GM12878 (cell line): ENCODE data around the gene CPSF3. TPM values are rescaled to one million over a fixed set of nuclear protein-coding genes. Genes with fewer than 3 reads are reported as not detected.

Experiments
- ASH2L ChIP-seq: fragments of 300-600, 200-600 bp; sonication (generic); IDR thresholded peaks from 2 replicates; pipeline ENCODE4 v1.6.1; 2017; ENCODE audit warnings: low read depth, mild to moderate bottlenecking, borderline replicate concordance
- FOXK2 ChIP-seq: fragments of 450-650 bp; IDR thresholded peaks from 2 replicates; pipeline ENCODE4 v1.6.1; 2017; ENCODE audit warnings: mild to moderate bottlenecking, moderate library complexity
- HDAC6 ChIP-seq: fragments of 200-600 bp; sonication (generic); IDR thresholded peaks from one replicate; pipeline ENCODE4 v1.8.0; 2017; ENCODE audit warnings: antibody characterized with exemption; ENCODE audit not compliant: unreplicated experiment
- IKZF2 ChIP-seq, 2 experiments: fragments of 450-650 bp; IDR thresholded peaks; 2 replicates each; pipeline ENCODE4 v1.6.1; 2017; ENCODE audit warnings: mild to moderate bottlenecking in 2 of 2, moderate library complexity in 2 of 2
- NFYB ChIP-seq: IDR thresholded peaks from 2 replicates; pipeline ENCODE4 v1.6.1; 2011; ENCODE audit warnings: low read depth, mild to moderate bottlenecking, low read length, improper control_type of control experiment, moderate library complexity; ENCODE audit not compliant: insufficient read depth
- POU2F2 ChIP-seq: IDR thresholded peaks from 3 replicates; pipeline ENCODE4 v1.6.1; 2011; ENCODE audit warnings: low read depth, mild to moderate bottlenecking, low read length, borderline replicate concordance
- SMAD5 ChIP-seq: IDR thresholded peaks from 2 replicates; pipeline ENCODE4 v1.6.1; 2016; ENCODE audit warnings: antibody characterized with exemption, low read depth
- SMC3 ChIP-seq: IDR thresholded peaks from 2 replicates; pipeline ENCODE4 v1.6.1; 2011; ENCODE audit warnings: low read length, improper control_type of control experiment, borderline replicate concordance
- STAT1 ChIP-seq: fragments of 450-650 bp; conservative IDR thresholded peaks from 2 replicates; pipeline ENCODE4 v1.6.1; 2014; ENCODE audit warnings: antibody characterized with exemption, mild to moderate bottlenecking
- SUZ12 ChIP-seq: fragments of 200-600 bp; sonication (generic); IDR thresholded peaks from one replicate; pipeline ENCODE4 v1.6.1; 2018; ENCODE audit warnings: antibody characterized with exemption, mild to moderate bottlenecking; ENCODE audit not compliant: unreplicated experiment
- polyA plus RNA-seq, 11 experiments: library from polyadenylated mRNA; depleted of rRNA in 4 of 11; unstranded in 6 of 11; stranded (reverse) in 5 of 11; fragments of >200 nt; fragmentation: Nextera tagmentation in 4 of 11; fragmentation: Illumina TruSeq in 1 of 11; extraction: Ambion mirVana in 4 of 11; extraction: Trizol in 1 of 11; gene quantifications; 1 replicate in 1 of 11; 2 replicates in 10 of 11; pipeline versions ENCODE4 v1.2.1 to v1.2.3, GENCODE V29; 2011 to 2016; ENCODE audit warnings: inconsistent platforms in 2 of 11, missing spikeins in 2 of 11, low read depth in 1 of 11
- total RNA-seq, 4 experiments: library from RNA; depleted of rRNA in 3 of 4; stranded (reverse); fragments of >200 nt in 3 of 4; fragmentation: Illumina TruSeq in 1 of 4; extraction: Trizol in 1 of 4; gene quantifications; 2 replicates each; pipeline versions ENCODE4 v1.2.1 to v1.2.3, GENCODE V29; 2013 to 2021
- TF ChIP-seq, protein P1 (sequence below): IDR thresholded peaks from 2 replicates; pipeline ENCODE4 v1.6.1; 2012; ENCODE audit warnings: improper control_type of control experiment, low read depth, low read length; ENCODE audit not compliant: insufficient replicate concordance
- TF ChIP-seq, protein P2 (sequence below): fragments of 450-650 bp; formaldehyde crosslinking; IDR thresholded peaks from 2 replicates; pipeline ENCODE4 v1.4.0; 2020; ENCODE audit warnings: mild to moderate bottlenecking, moderate library complexity
- TF ChIP-seq, protein P3 (sequence below): fragments of 450-650 bp; formaldehyde crosslinking; IDR thresholded peaks from 2 replicates; pipeline ENCODE4 v1.5.0; 2022; ENCODE audit warnings: mild to moderate bottlenecking, missing genetic modification characterization
- TF ChIP-seq, protein P4 (sequence below): IDR thresholded peaks from 2 replicates; pipeline ENCODE4 v1.6.1; 2012; ENCODE audit warnings: low read depth, low read length, improper control_type of control experiment

Gene CPSF3
- total and polyA plus RNA-seq, 10 of the 15 experiments (the other 5 are each of a cell fraction or from before 2014, with no cell fraction given): 34.5 to 108 (median 76.1) TPM

DNA sequence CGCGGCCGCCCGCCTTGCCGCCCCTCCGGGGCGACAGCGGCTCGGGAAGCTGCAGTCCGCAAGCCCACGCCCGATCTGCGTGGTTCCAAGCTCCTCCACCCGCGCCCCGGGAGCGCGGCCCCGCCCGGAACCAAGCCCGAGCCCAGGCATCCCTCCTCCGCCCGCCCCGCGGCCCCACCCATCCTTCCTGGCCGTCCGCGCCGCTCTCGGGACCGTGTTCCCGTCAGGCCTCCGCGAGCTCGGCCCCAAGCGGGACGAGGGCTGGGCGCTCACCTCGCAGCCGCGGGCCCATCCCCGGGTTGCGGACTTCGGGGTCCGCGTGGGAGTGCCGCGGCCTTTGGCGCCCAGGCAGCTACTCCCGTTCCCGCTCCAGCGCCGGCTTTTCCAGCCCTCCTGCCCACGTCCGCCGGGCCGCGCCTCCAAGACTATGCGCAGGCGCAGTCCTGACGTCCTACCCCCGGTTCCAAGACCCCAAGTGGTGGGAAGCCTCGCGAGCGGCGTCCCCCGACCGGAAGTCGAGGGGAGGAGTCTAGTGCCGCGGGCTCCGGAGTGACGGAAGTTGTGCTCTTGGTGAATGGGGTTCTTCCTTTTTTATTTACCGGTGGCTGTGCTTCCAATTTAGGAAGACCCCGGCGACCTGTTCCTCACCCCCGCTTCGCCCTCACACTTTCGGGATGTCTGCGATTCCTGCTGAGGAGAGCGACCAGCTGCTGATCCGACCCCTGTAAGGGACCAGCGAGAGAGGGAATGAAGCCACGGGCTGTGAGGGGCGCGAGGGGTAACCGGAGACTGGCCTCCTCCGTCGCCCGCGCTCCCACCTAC is at the start of gene CPSF3, which contains the start of gene ITGB1BP1 (continued):
- TF ChIP-seq, protein P1, sequence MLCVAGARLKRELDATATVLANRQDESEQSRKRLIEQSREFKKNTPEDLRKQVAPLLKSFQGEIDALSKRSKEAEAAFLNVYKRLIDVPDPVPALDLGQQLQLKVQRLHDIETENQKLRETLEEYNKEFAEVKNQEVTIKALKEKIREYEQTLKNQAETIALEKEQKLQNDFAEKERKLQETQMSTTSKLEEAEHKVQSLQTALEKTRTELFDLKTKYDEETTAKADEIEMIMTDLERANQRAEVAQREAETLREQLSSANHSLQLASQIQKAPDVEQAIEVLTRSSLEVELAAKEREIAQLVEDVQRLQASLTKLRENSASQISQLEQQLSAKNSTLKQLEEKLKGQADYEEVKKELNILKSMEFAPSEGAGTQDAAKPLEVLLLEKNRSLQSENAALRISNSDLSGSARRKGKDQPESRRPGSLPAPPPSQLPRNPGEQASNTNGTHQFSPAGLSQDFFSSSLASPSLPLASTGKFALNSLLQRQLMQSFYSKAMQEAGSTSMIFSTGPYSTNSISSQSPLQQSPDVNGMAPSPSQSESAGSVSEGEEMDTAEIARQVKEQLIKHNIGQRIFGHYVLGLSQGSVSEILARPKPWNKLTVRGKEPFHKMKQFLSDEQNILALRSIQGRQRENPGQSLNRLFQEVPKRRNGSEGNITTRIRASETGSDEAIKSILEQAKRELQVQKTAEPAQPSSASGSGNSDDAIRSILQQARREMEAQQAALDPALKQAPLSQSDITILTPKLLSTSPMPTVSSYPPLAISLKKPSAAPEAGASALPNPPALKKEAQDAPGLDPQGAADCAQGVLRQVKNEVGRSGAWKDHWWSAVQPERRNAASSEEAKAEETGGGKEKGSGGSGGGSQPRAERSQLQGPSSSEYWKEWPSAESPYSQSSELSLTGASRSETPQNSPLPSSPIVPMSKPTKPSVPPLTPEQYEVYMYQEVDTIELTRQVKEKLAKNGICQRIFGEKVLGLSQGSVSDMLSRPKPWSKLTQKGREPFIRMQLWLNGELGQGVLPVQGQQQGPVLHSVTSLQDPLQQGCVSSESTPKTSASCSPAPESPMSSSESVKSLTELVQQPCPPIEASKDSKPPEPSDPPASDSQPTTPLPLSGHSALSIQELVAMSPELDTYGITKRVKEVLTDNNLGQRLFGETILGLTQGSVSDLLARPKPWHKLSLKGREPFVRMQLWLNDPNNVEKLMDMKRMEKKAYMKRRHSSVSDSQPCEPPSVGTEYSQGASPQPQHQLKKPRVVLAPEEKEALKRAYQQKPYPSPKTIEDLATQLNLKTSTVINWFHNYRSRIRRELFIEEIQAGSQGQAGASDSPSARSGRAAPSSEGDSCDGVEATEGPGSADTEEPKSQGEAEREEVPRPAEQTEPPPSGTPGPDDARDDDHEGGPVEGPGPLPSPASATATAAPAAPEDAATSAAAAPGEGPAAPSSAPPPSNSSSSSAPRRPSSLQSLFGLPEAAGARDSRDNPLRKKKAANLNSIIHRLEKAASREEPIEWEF: no peak
- TF ChIP-seq SMC3 (0 out of 2 replicates have a peak, but pooled peaks have one; percentile 0), IKZF2 (IDR thresholded peaks at IDR 0.05) (peak; percentile 60 to 62; a peak in 2 of 4 replicates), STAT1 (peak; percentile 73; the same call in 1 of the 2 replicates), ASH2L (0 out of 2 replicates have a peak, but pooled peaks have one; percentile 83), SMAD5 (peak; percentile 79), SUZ12 (no peak), POU2F2 (0 out of 3 replicates have a peak, but pooled peaks have one; percentile 8), HDAC6 (no peak), NFYB (no peak), FOXK2 (0 out of 2 replicates have a peak, but pooled peaks have one; percentile 39)
- TF ChIP-seq, protein P2, sequence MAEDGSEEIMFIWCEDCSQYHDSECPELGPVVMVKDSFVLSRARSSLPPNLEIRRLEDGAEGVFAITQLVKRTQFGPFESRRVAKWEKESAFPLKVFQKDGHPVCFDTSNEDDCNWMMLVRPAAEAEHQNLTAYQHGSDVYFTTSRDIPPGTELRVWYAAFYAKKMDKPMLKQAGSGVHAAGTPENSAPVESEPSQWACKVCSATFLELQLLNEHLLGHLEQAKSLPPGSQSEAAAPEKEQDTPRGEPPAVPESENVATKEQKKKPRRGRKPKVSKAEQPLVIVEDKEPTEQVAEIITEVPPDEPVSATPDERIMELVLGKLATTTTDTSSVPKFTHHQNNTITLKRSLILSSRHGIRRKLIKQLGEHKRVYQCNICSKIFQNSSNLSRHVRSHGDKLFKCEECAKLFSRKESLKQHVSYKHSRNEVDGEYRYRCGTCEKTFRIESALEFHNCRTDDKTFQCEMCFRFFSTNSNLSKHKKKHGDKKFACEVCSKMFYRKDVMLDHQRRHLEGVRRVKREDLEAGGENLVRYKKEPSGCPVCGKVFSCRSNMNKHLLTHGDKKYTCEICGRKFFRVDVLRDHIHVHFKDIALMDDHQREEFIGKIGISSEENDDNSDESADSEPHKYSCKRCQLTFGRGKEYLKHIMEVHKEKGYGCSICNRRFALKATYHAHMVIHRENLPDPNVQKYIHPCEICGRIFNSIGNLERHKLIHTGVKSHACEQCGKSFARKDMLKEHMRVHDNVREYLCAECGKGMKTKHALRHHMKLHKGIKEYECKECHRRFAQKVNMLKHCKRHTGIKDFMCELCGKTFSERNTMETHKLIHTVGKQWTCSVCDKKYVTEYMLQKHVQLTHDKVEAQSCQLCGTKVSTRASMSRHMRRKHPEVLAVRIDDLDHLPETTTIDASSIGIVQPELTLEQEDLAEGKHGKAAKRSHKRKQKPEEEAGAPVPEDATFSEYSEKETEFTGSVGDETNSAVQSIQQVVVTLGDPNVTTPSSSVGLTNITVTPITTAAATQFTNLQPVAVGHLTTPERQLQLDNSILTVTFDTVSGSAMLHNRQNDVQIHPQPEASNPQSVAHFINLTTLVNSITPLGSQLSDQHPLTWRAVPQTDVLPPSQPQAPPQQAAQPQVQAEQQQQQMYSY (CRISPR knock-in tag): no peak
- TF ChIP-seq, protein P3, sequence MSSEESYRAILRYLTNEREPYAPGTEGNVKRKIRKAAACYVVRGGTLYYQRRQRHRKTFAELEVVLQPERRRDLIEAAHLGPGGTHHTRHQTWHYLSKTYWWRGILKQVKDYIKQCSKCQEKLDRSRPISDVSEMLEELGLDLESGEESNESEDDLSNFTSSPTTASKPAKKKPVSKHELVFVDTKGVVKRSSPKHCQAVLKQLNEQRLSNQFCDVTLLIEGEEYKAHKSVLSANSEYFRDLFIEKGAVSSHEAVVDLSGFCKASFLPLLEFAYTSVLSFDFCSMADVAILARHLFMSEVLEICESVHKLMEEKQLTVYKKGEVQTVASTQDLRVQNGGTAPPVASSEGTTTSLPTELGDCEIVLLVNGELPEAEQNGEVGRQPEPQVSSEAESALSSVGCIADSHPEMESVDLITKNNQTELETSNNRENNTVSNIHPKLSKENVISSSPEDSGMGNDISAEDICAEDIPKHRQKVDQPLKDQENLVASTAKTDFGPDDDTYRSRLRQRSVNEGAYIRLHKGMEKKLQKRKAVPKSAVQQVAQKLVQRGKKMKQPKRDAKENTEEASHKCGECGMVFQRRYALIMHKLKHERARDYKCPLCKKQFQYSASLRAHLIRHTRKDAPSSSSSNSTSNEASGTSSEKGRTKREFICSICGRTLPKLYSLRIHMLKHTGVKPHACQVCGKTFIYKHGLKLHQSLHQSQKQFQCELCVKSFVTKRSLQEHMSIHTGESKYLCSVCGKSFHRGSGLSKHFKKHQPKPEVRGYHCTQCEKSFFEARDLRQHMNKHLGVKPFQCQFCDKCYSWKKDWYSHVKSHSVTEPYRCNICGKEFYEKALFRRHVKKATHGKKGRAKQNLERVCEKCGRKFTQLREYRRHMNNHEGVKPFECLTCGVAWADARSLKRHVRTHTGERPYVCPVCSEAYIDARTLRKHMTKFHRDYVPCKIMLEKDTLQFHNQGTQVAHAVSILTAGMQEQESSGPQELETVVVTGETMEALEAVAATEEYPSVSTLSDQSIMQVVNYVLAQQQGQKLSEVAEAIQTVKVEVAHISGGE (CRISPR knock-in tag): peak; percentile 69
- TF ChIP-seq, protein P4, sequence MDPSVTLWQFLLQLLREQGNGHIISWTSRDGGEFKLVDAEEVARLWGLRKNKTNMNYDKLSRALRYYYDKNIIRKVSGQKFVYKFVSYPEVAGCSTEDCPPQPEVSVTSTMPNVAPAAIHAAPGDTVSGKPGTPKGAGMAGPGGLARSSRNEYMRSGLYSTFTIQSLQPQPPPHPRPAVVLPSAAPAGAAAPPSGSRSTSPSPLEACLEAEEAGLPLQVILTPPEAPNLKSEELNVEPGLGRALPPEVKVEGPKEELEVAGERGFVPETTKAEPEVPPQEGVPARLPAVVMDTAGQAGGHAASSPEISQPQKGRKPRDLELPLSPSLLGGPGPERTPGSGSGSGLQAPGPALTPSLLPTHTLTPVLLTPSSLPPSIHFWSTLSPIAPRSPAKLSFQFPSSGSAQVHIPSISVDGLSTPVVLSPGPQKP: peak; percentile 90
